DMS153 (cell line): Measurements from ENCODE around the gene TM9SF3.

Experiments
- DNase-seq: peaks from one replicate; lab custom pipeline; 2025; lab: John Stamatoyannopoulos, UW

Gene TM9SF3

GRCh38 chr10:96509017-96509641 lies 77.7 kb downstream of the TM9SF3 start:
- DNase-seq: no peak

- DNase-seq: no peak
These were observed 79.8 kb downstream of the TM9SF3 start for GRCh38 chr10:96507044-96507443.

- no peak for DNase-seq
These were observed 81.4 kb downstream of the TM9SF3 start for GRCh38 chr10:96505150-96506136.

GRCh38 chr10:96502561-96503282 lies 84.1 kb downstream of the TM9SF3 start:
- DNase-seq: no peak

GRCh38 chr10:96501985-96502384 lies 84.8 kb downstream of the TM9SF3 start:
- DNase-seq: no peak

- no peak for DNase-seq
These were observed 86.3 kb downstream of the TM9SF3 start for GRCh38 chr10:96500519-96500918.

- DNase-seq: no peak
These were observed 86.8 kb downstream of the TM9SF3 start for GRCh38 chr10:96500050-96500449.

GRCh38 chr10:96497391-96497790 lies 89.4 kb downstream of the TM9SF3 start:
- DNase-seq: no peak

GRCh38 chr10:96496281-96496925 lies 90.4 kb downstream of the TM9SF3 start:
- no peak for DNase-seq

GRCh38 chr10:96495544-96495943 lies 91.3 kb downstream of the TM9SF3 start:
- DNase-seq: no peak

- DNase-seq: no peak
These were observed 92.1 kb downstream of the TM9SF3 start for GRCh38 chr10:96494694-96495093.

GRCh38 chr10:96493871-96494525 lies 92.8 kb downstream of the TM9SF3 start:
- no peak for DNase-seq

GRCh38 chr10:96493254-96493653 lies 93.6 kb downstream of the TM9SF3 start:
- no peak for DNase-seq

GRCh38 chr10:96491303-96491702 lies 95.5 kb downstream of the TM9SF3 start:
- DNase-seq: no peak

GRCh38 chr10:96488161-96488935 lies 98.5 kb downstream of the TM9SF3 start:
- DNase-seq: no peak

- no peak for DNase-seq
These were observed 103.8 kb downstream of the TM9SF3 start for GRCh38 chr10:96482815-96483588.

GRCh38 chr10:96478355-96478754 lies 108.5 kb downstream of the TM9SF3 start:
- no peak for DNase-seq

GRCh38 chr10:96473866-96474265 lies 112.9 kb downstream of the TM9SF3 start:
- DNase-seq: no peak

GRCh38 chr10:96470116-96470743 lies 116.6 kb downstream of the TM9SF3 start:
- DNase-seq: no peak
